HG02642 (cell line): ENCODE data around the gene SLC13A5.

Experiments used
- ATAC-seq: cut with Tn5 transposase; IDR thresholded peaks from one replicate; pipeline ENCODE4 v1.9.1; 2021; ENCODE audit warnings: mild to moderate bottlenecking; ENCODE audit not compliant: unreplicated experiment, poor library complexity

The SLC13A5 gene

DNA sequence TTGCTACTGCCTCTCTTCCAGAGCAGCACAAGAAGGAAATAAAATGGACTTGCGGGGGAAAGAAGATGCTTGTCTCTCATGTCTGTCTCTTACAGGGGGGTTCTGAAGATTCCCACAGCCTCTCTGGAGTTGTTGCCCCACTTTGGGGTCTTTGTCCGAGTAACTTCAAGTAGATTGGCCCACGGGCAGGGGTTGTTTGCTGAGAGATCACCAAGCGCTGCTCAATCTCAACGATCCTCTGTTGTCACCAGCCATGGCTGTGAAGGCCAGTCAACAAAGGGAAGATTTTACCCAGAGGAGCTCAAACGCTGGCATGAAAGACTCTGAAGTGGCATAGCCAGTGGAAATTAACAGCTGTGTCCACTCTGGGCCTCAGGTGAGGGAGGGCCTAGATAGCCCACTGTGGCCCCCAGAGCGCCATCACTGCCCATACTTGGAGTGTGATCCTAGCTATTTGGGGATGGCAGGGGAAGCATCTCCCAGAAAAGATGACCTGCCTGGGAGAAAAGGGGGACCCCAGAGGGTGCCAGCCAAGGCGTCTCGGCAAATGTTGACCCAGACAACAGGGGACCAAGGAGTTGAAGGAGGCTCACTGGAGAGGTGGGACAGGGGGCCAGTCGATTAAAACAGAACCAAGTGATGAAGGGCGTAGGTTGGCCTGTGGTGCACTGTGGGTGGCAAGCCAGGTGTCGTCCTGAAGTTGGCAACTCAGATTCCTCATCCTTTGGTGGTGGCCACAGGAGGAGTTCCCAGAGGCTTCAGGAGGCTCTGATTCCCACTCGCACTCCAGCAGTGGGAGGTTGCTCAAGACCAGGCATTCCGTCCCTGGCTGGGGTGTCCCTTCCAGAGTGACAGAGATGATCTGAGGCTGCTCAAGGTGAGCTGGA, 28.0 kb downstream of the SLC13A5 start:
- ATAC-seq: no peak

- ATAC-seq: no peak
These were observed 28.7 kb downstream of the SLC13A5 start for GRCh38 chr17:6684460-6684783.

GRCh38 chr17:6683730-6684459, 29.3 kb downstream of the SLC13A5 start:
- ATAC-seq: no peak

- ATAC-seq: no peak
These were observed 30.0 kb downstream of the SLC13A5 start for GRCh38 chr17:6683081-6683684.

- no peak for ATAC-seq
These were observed 30.8 kb downstream of the SLC13A5 start for GRCh38 chr17:6682339-6682738.

DNA sequence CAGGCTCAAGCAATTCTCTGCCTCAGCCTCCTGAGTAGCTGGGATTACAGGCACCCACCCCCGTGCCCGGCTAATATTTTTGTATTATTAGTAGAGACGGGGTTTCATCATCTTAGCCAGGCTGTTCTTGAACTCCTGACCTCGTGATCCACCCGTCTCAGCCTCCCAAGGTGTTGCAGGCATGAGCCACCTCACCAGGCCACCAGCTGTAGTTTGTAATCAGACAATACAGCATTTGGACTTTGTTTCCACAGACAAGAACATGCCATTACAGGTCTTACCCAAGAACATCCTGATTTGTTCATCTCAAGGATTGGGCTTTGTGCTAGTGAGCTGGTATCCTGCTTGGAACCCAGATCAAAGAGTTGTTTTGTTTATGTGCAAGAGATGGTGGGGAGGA, 31.5 kb downstream of the SLC13A5 start:
- no peak for ATAC-seq

DNA sequence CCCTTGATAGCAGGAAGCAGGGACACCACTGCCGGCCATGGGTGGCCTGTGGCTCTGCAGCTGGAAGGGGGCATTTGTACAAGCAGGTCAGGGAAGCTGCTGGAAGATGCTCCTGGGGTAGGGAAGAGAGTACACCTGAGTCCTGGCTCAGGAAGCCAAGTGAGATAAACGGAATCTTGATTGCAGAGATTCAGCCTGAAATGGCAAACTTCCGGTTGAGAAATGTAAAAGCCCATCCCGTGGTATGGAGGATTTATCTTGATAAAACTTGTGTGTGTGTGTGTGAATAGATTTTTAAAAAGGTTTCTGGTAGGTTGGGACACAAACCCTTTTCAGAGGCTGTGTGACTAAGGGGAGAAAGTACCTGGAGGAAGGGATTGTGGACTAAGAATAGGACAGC, 32.0 kb downstream of the SLC13A5 start:
- no peak for ATAC-seq

DNA sequence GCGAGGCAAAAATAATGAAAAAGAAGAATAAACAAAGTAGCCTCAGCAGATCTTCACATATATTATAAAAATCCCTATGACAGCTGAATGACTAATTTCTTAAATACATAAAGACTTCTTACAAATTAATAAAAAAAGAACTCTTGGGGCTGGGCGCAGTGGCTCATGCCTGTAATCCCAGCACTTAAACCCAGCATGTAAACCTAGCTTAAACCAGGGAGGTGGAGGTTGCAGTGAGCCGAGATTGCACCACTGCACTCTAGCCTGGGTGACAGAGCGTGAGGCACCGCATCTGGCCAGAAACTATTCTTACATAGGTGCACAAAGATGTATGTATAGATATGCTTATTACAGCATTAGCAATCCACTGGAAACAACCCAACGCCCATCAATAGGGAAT, 33.9 kb downstream of the SLC13A5 start:
- ATAC-seq: no peak

GRCh38 chr17:6677946-6678345, 35.2 kb downstream of the SLC13A5 start:
- ATAC-seq: no peak

DNA sequence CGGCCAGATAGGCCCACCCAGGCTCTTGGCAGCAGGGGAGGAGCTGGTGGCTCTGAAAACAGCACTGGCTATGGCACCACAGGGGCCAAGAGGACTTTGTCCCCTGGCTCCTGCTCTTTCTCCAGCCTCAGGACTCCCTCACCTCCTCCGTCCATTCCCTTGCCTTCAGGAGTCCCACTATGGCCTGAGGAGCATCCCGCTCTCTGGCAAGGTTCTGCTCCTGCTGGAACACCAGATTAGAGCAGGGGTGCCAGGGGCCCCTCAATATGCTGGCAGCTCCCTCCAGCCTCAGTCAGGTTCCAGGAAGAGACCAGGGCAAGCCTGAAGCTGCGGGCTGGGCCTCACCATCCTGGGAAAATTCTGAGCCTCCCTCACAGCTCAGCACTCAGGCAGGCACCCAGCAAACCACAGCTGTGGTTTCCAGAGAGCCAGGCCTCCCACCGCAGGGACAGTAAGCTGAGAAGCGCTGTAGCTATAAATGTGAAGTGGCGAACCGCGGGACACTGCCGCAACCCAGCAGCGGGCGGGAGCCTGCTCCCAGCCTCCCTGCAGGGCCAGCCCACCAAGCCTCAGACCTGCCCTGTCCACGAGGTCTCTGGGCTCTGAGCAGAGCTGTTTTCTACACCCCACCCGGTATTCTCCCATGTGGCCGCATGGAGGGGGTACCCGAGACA, 35.9 kb downstream of the SLC13A5 start:
- ATAC-seq: no peak

- ATAC-seq: no peak
These were observed 36.4 kb downstream of the SLC13A5 start for GRCh38 chr17:6676802-6677157.

DNA sequence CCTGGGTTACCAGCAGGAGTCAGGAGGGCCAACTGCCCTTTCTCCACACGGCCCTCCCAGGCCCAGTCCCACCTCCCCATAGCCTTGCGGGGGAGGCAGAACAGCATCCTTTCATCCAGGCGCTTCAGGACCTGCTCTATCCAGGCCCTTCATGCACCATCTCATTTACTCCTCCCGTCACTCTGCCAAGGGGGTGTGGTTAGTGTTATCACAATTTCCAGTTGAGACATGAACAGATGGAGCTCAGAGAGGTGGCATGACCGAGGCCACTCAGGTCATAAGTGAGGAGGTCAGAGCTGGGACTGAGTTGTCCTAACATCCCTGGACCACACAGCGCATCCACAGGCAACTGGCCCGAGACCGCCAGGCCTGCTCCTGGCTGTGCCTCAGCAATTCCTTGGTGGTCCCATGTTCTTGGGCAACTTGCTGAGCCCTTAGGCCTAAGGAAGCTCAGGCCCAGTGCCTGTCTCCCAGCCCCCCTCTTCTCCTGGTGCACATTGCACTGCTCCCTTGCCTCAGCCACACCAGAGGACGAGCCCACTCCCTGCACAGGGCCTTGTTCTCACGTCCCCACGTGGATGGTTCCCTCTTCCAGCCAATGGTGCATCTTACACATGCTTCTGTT, 37.9 kb downstream of the SLC13A5 start:
- ATAC-seq: no peak

DNA sequence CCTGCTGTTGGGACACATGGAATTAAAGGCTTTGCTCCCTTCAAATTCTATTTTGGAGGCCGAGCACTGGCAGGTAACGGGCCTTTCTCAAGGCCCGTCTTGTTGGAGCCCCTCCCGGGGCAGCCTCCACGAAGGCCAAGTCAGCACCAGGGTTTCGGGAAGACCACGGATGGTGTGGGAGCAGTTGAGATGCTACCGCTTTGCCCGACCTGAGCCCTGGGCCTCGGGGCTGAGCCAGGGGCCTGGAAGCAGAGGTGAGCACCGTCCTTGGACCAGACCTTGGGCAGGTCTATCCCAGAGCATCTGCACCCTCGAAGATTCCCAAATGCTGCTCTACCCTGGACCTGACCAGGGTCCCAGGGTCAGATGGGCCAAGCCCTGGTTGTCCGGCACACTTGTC, 38.6 kb downstream of the SLC13A5 start:
- no peak for ATAC-seq

DNA sequence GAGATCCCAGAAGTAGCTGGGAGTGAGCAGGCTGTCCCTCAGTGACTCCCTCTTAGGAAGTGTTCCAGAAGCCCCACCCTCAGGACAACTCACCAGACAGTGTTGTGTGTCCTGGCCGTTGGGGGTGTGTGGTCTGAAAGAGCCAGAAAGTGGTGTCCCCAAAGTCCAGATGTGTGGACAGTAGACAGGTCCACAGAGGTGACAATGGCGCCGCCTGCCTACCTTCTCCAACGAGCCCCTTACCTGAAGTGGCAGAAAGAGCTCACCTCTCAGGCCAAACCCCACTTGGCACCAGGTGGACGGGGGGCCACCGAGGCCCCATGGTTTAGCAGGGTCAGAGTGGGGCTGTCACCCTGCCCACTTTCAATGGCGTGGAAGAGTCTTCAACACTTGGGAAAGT, 41.7 kb downstream of the SLC13A5 start:
- ATAC-seq: no peak

GRCh38 chr17:6670999-6671398, 42.2 kb downstream of the SLC13A5 start:
- no peak for ATAC-seq

- no peak for ATAC-seq
These were observed 42.6 kb downstream of the SLC13A5 start for GRCh38 chr17:6670571-6670970.

GRCh38 chr17:6669479-6670212, 43.5 kb downstream of the SLC13A5 start:
- ATAC-seq: no peak

DNA sequence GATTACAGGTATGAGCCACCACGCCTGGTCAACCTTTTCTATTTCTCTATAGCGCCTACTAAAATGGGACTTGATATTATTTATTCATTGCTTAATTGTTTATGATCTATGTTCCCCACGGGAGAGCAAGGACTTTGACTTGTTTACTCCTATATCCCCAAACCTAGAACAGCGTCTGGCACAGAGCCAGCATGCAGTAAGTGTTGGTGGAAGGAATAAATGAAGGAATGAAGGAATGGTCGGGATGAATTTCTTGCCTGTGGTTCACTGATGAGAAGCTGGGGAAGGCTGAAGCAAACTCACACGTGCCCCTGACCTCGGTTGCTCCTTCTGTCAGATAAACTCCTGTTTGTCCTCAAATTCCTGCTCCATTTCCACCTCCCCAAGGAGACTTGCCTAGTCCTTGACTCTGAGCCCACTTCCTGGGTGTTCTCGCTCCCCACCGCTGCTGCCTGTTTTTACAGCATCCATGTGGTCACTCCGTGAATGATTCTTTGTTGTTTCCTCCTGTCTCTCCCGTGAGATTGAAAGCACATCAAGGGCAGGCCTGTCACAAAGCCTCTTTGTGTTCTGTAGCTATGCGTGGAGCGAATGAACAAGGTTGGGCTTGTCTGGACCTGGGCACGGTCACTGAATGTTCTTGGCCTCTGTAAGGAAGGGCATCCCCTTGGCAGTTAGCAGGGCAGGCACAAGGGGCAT, 44.3 kb downstream of the SLC13A5 start:
- no peak for ATAC-seq

DNA sequence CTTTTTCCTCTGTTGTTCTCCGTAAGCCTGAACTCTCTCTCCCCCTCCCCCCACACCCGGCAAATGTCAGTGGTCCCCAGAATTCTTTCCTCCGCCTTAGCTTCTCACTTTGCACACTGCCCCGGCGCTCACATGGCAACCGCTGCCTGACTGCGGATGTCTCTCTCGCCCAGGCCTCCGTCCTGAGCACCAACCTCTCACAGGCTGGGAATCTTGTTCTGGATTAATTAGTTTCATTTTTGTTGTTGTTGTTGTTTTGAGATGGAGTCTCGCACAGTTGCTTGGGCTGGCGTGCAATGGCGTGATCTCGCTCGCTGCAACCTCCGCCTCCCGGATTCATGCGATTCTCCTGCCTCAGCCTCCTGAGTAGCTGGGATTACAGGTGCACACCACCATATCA, 45.0 kb downstream of the SLC13A5 start:
- ATAC-seq: no peak
